Activated naive CD8-positive, alpha-beta T cell treated with anti-CD3 and anti-CD28 coated beads, Interleukin-2, amount 50 U/mL, for 16 hours (primary cell): Measurements from ENCODE around the gene LDLRAD4.

ENCODE experiments used
- DNase-seq: peaks from one replicate; pipeline ENCODE4 v3.0.0-alpha.2; 2020; ENCODE audit warnings: low read depth, low spot score

LDLRAD4 gene

DNA sequence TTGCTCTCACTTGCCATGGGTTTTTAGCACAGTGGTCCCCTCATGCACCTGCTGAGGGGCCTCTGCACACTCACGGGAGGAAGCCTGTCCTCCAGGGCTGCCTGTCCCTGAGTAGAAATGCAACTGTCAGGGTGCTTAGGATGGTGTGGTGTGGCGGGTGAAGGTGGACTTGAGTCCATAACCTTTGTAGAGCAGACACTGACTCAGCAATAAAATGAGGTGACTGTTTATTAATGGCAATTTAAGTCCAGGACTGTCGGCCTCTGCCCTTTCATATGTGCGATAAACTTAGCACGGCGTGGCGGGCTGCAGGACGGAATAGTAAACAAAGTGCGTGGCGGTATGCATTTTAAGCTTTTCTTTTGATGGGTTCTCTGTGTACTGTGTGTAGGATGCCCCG is 188.2 kb downstream of the LDLRAD4 start:
- DNase-seq, result no peak

DNA sequence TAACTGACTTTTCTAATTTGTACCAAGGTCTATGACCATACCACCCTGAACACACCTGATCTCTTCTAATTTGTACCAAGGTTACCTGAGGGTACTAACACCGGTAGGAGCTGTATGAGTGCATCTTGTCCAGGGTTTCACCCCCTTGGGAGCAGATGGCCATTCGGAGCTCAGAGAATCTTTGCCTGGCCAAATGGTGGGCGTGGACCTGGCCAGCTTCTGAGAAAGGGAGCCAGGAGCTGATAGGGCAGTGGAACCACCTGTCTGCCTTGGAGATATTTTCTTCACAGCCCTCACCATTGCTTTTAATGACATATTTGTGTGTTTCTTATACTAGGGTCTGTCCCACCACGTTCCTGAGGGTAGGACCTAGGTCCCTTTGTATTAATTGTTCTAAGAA is 188.9 kb downstream of the LDLRAD4 start:
- no peak for DNase-seq

DNA sequence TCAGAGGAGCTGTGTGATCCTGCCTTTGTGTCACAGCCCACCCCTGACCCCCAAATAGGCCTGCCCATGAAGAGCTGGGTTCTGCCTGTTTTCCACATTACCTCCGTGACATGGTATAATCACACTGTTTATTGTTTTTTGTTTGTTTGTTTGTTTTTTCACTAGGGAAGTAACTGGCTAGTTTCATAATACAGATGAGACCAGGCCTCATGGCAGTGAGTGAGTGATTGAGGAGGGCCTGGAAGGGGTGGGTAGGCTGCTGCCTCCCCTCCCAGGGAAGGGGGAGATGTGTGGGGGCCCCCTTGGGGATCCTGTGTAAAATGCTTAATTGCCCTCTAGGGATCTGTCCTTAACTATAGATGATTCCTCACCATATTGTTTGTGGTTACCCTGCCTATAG is 190.5 kb downstream of the LDLRAD4 start:
- no peak for DNase-seq

DNA sequence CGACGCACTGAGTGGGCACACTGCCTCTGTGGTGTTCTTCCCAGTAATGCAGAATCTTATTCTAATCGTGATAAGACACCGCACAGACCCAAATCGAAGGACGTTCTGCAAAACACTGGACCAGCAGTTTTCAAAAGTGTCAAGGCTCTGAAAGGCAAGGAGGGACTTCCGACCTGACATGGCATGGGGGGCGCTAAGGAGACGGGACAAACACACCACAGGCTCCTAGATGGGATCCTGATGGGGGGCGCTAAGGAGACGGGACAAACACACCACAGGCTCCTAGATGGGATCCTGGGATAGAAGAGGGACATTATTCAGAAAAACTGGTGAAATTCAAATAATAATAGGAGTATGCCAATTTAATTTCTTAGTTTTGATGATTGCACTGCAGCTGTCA is 191.4 kb downstream of the LDLRAD4 start:
- no peak for DNase-seq

DNA sequence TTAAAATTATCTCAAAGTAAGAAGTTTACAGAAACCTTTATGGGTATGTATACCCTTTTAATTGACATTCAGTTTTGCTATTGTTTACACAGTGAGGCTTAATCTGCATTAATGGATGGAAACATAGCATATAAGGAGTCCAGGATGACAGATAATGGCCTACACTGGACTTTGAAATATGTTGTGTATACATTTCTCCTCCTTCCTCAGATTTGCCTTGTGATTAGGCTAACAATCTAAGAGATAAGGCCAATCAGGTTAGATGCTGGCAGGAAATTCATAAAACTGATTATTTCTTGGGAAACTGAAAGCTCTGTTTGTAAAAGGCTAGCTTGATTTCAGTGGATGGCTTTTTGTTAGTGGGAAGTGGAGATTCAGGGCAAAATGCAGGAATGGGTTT is 191.9 kb downstream of the LDLRAD4 start:
- DNase-seq, result no peak

DNA sequence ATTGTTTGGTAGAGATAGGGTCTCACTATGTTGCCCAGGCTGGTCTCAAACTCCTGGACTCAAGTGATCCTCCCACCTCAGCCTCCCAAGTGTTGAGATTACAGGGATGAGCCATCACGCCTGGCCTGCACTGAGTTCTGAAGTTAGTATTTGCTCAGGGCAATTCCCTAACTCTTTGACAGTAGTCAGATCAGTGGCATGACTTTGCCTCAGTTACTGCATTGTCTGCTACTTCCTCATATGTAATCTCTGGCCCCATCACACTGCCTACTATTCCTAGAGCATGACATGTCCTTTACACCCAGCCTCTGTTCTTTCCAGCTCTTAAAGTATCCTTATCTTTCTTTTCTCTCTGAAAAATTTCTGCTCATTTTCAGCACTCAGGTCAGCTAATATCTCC is 193.5 kb downstream of the LDLRAD4 start:
- DNase-seq, result no peak

DNA sequence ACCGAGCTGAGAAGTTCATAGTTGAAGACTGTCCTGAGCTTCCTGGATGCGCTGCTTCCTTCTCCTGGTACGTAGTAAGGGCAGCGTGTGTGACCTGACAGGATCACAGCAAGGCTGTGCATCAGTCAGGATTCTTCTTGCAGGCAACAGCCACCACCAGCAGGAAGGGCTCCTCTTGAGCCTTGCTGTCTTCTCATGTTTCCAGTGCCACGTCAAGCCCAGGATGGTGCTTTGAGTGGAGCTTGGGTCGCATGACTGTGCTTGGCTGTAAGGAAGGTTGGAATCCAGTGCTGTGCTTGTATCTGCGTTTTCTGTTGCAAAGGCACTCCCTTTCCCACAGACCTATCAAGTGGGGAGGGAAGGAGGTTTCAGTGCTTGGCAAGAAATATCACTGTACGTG is 194.3 kb downstream of the LDLRAD4 start:
- DNase-seq, result no peak

DNA sequence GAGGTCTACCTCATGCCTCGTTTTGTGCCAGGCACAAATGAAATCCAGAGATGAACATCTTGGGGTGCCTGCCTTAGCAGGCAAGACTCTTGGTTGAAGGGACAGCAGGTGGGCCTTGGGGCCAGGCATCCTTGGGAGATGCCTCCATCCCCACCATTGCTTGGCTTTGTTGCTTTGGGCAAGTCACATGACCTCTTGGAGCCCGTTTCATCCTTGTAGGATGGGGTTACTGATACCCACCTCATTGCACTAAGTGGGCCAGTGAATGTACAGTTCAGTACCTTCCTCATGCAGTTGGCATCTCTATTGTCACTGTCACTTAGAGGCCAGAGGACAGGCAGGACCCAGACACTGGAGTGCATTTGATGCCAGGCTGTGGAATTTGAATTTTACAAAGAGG is 195.5 kb downstream of the LDLRAD4 start:
- no peak for DNase-seq

DNA sequence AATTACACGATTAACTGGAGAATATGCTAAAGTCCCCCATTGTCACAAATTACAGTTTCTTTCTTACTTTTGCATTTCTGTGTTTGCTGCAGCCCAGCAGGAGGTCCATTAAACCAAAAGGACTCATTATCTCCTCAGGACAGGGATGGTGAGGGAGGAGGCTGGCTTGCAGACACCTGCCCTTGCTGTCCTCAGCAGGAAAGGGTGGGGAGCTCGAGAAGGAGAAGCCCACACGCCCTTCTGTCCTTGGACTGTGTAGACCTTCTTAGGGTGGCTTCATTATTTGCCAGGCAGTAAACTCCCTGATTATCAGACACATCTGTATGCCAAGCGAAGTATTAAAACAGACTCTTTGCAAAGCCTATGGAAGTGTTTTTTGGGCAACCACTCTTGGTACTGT is 196.0 kb downstream of the LDLRAD4 start:
- no peak for DNase-seq

DNA sequence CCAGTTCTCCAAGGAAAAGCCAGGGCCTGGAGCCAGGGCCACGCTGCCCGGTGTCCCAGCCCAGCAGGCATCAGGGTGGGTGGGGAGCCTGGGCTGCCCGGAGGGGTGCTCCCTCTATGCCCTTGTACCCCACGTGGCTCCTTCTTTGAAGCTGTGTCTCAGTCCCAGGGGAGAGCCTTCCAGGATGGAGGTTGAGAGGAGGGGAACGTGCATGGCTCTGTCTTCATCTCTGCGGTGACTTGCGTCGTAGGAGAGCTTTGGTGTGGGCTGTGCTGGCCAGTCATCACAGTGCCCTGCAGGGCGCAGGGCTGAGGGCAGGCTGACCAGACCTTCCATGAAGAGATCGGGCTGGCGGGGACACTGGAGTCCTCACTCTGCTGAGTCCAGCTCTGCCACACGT is 197.2 kb downstream of the LDLRAD4 start:
- DNase-seq, result no peak

DNA sequence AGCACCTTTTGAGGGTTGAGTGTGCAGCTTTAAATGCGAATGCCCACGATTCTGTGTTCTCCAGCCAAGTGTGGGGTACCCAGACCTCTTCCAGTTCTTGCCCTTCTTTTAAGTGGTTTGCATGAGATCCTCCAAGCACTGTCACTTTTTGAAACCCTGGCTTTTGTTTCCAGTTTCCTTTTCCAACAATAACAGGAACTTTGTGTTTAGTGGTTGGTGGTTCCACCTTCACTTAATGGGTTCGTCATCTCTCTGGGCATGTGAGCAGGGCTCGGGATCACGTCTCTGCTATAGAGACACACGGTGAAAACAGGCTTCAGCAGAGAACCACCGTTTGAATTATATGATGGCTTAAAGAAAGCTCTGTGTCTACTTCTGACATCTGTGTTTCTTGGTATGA is 197.6 kb downstream of the LDLRAD4 start:
- DNase-seq, result no peak

DNA sequence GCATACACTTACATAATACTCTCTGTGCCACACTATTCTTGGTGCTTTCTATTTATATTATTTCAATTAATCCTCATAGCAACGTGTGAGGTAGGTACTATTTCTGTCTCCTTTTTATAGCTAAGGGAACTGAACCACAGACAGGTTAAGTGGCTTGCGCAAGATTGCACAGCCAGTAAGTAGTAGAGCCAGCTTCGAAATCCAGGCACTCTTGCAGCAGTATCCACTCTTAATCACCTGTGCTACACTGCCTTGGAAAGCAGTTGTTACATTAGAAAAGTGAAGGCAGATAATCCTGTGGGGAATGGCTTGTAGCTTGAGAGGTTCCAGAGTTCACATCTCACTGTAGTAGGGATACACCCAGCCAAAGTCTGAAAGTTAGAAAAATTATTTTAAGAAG is 198.3 kb downstream of the LDLRAD4 start:
- no peak for DNase-seq

DNA sequence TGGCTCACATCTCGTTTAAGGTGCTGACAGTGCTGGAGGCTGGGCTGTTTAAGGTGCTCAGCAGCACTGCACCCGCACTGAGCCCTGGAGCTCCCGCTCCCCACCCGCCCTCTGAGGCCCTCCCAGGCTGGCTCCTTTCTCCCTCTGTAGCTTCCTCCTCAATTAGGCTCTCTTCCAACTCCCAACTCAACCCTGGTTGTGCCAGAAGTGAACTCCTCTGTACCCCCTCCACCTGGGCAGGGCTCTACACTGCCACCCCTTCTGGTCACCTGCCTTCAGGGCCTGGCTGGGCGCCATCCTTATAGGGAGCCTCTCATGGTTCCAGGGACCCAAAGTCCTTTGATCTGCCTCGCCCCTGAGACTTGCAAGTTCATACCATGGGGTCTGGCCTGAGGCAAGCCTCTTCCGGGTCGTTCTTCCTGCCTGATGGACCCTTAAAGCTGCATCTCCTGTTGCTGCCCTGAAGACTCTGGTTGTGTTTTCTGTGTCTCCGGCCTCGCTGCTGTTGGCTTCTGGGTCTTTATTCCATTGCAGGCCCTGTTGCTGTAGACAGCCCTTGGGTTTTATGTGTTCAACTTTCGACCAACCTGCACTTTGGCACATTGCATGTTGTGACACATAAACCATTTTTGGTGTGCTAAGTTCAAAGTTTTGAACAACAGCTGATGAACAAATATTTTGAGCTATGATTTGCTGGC is 199.6 kb downstream of the LDLRAD4 start:
- DNase-seq, result no peak

DNA sequence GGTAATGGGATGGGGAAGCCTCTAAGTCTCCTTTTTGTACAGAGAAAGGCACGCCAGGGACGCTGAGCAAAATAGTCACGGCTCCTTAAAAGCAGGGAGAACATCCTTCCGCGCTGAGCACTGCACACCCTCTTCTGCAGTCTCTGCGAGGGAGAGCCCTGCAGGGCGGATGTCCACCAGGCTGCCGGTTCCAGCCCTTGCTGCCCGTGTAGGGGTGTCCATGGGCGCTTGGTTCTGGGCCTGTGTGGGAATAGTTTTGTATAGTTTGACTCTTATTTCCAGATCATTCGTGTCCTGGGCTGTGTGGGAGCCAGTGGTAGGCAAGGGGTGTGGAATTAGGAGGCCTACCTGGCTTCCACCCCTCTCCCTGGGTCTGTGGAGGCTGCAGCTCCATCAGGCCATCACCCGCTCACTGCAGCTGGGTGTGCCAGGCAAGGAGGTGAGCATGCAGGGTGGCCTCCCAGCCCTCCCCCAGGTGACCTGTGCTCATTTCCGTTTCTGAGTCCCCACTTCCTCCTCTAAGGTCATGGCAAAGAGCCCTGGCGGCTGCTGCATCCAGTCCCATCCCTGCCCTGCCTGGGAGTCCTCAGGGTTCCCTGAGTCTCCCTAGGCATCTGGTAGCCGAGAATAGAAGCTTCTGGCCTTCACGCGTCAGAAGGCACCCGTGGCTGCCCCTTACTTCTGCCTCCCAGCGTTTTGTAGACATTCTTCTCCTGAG is 202.6 kb downstream of the LDLRAD4 start:
- no peak for DNase-seq

DNA sequence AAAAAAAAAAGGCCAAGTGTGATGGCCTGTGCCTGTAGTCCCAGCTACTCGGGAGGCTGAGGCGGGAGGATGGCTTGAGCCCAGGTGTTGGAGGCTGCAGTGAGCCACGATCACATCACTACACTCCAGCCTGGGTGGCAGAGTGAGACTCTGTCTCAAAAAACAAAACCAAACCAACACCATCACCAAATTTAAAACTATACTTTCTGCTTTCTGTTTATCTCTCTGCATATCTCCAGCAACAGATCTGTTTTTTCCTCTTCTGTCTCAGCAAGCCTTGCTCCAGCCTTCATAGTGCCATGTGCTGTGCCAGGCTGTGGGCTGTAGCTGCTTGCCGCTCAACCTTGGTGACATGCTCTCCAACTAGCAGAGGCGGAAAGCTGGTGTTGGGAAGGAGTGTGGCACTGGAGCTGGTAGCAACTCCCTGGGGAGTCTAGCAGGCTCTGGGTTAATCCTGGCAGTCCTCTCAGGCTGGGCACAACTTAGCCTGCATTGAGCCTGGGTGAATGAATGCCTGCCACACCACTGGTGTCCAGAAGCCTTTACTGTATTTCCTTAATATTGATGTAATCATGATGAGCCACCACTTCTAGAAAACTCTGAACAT is 204.1 kb downstream of the LDLRAD4 start:
- DNase-seq, result no peak

DNA sequence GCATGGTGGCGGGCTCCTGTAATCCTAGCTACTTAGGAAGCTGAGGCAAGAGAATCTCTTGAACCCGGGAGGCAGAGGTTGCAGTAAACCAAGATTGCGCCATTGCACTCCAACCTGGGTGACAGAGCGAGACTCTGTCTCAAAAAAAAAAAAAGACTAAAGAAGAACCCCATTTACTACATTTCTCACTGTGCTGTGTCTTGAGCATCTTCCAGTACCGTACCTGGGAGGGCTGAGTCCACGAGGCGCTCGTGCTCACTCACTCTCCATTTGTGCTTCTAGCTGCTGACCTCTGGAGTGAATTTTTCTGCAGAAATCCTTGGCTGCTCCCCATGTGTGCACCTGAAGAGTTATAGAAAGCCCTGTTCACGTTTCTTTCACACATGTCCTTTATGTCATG is 204.8 kb downstream of the LDLRAD4 start:
- DNase-seq, result no peak

DNA sequence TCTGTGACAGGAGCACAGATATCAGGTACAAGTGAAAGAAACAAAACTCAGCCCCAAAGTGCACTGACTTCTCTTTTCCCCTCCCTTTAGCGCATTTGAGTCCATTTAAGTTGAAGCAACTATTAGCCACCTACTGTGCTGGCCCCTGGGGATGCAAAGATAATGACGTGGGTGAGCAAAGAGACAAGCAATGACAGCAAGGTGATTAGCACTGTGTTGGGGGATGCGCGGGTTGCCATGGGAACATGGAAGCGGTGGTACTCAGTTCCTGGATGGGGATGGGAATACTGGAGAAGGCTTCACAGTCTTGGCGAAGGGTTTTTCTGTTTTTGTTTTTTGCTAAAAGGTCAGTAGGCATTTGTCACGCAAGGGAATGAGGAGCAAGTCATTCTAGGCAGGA is 205.8 kb downstream of the LDLRAD4 start:
- no peak for DNase-seq

DNA sequence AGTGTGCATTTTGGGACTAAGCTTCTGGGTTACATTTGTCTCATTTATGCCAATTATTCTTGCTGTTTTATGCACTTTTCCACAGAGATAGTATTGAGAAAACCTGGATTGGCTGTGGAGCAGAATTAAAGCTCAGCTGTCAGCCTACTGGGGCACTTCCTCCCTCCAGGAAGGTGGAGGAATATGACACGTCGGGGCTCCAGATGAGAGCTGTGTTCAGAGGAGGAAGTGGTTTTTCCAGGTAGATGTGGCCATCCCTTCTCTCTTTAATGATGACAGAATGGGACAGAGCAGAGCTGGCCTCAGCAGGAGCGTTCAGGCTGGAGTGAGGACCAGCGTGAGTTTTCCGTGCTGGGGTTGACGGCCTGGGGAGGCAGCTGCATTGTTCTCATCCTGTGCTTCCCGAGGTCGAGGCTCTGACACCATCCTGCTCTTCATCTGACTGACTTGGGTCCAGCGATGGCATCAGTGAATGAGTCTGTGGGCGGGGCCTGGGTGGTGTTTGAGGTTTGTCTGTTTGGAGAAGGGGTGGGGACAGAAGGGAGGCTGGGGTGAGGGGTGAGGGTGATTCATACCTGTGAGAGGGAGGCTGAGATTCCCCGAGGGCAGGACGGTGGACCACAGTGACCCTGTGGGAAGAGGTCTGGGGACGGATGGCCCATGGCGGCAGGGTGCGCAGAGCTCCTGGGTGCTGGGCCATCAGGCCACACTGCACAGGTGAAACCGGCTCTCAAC is 207.0 kb downstream of the LDLRAD4 start:
- DNase-seq, result no peak

DNA sequence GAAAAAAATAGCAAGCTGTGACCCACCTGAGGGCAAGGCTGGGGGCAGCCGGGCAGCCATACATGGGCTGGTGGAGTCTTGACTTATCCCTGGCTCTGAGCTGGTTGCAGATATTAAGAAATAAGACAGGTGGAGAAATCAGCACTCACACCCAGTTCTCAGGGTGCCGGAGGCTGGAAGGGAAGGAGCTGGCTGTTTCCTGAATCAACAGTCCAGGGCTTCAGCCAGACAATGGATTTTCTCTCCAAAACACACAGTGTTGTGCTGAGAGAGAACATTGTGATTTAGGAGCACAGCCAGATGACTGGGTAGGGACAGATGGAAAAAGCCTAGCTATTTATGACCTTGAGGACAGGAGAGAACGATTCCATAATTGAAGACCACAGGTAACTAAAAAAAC is 208.8 kb downstream of the LDLRAD4 start:
- DNase-seq, result no peak

DNA sequence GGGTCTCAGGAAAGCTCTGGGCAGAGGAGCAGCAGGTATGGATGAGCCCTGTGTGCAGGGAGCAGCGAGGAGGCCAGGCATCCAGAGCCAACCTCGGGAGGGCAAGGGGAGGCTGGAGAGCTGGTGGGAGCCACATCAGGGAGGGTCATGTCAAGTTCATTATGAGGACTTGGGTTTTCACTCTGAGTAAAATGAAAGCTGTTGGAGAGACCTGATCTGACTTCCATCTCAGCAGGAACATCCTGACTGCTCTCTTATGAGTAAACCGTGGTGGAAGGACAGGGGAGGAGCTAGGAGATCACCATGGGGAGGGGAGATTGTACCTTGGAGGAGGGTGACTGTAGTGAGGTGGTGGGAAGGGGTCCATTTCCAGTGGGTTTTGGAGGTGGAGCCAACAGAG is 209.8 kb downstream of the LDLRAD4 start:
- DNase-seq, result no peak

DNA sequence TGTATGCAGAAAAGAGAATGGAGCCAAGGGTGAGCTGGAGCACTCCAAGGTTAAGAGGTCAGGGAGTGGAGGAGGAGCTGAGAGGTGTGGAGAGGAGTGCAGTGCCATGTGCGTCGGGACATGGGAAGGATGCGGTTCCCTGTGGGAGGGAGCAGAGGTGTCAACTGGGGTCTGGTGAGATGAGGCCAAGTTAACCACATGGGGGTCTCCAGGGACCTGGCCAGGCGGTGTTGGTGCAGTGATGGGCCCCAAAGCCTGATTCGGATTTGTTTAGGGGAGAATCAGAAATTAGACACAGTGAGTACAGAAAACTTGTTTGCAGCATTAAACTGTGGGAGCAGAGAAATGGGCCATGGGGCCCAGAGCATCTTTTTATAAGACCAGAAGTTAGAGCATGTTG is 210.5 kb downstream of the LDLRAD4 start:
- DNase-seq, result no peak

DNA sequence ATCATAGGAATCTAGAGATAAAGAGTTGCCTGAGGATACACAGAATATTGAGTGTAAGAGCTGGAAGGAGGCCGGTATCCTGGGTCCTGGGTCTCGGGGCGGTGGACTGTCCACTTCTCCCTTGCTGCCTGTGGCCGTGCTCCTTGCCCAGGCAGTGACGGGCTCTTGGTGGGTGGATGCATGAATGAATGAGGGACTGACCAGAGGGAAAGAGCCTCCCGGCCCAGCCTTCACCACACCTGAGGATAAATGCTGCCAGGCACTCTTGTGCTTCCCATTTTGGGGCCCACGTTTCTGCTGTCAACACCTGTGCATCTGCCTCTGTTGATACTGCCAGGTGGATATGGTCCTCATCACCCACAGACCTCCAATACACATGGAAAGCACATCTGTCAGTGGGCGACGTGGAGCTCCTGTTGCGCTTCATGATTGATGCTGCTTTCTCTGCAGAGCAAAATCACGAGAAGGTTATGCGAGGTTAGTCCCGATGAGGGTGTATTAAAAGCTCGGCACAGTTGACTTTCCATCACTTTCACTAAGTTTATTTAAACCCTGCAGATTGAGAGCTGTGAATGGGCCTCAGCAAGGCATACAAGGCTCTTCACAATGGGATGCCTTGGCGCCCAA is 211.4 kb downstream of the LDLRAD4 start:
- DNase-seq, result no peak
